GM23338 (cell line): ENCODE data around the gene SCGB3A2. TPM values are rescaled to one million over a fixed set of nuclear protein-coding genes. Genes with fewer than 3 reads are reported as not detected.
A peak's percentile ranks its signal among the peaks of the same experiment; 100 is the strongest.

Source experiments
- ATAC-seq: fragments of 200-7000 bp; cut with Tn5 transposase; 3 replicates; pipeline ENCODE4 v1.9.1; 2020
- DNase-seq: peaks from one replicate; pipeline ENCODE4 v3.0.0-alpha.2; 2015; ENCODE audit warnings: low spot score
- H2AFZ ChIP-seq: fragments of 200-600 bp; sonication (generic); 2 replicates; pipeline ENCODE4 v1.8.0; 2016; ENCODE audit warnings: antibody characterized with exemption, mild to moderate bottlenecking, moderate library complexity
- H3F3A ChIP-seq: fragments of 200-600 bp; sonication (generic); replicated peaks from 2 replicates; pipeline ENCODE4 v1.8.0; 2017; ENCODE audit warnings: antibody characterized with exemption, mixed run types, low read depth
- H3K27ac ChIP-seq: fragments of 200-600 bp; sonication (generic); 2 replicates; pipeline ENCODE4 v1.6.1; 2016; ENCODE audit warnings: low read depth
- H3K27me3 ChIP-seq: fragments of 200-600 bp; sonication (generic); 2 replicates; pipeline ENCODE4 v1.8.0; 2016; ENCODE audit warnings: mild to moderate bottlenecking, mixed run types, moderate library complexity; ENCODE audit not compliant: insufficient read depth
- H3K36me3 ChIP-seq: fragments of 200-600 bp; sonication (generic); 2 replicates; pipeline ENCODE4 v1.8.0; 2016; ENCODE audit warnings: mild to moderate bottlenecking; ENCODE audit not compliant: insufficient read depth
- H3K4me1 ChIP-seq: fragments of 200-600 bp; sonication (generic); 2 replicates; pipeline ENCODE4 v1.8.0; 2016; ENCODE audit warnings: mild to moderate bottlenecking, moderate library complexity; ENCODE audit not compliant: insufficient read depth
- H3K4me2 ChIP-seq: fragments of 200-600 bp; sonication (generic); 2 replicates; pipeline ENCODE4 v1.7.1; 2017; ENCODE audit warnings: mixed run types
- H3K4me3 ChIP-seq: fragments of 200-600 bp; sonication (generic); 2 replicates; pipeline ENCODE4 v1.6.1; 2016; ENCODE audit warnings: mixed run types
- H3K79me2 ChIP-seq: fragments of 200-600 bp; sonication (generic); replicated peaks from 2 replicates; pipeline ENCODE4 v1.8.0; 2017; ENCODE audit warnings: mild to moderate bottlenecking; ENCODE audit not compliant: insufficient read depth
- H3K9me2 ChIP-seq: fragments of 200-600 bp; sonication (generic); 2 replicates; pipeline ENCODE4 v1.8.0; 2017; ENCODE audit not compliant: insufficient read depth
- H4K20me1 ChIP-seq: fragments of 200-600 bp; sonication (generic); replicated peaks from 2 replicates; pipeline ENCODE4 v1.8.0; 2017; ENCODE audit warnings: mild to moderate bottlenecking; ENCODE audit not compliant: insufficient read depth
- H3K27ac Mint-ChIP-seq: 2 replicates; pipeline ENCODE4 v1.8.0; 2020; ENCODE audit warnings: inconsistent platforms, mild to moderate bottlenecking, moderate library complexity, mixed read lengths
- H3K27me3 Mint-ChIP-seq: 3 replicates; pipeline ENCODE4 v1.8.0; 2022; ENCODE audit warnings: low read depth, mild to moderate bottlenecking, moderate library complexity, mixed read lengths, inconsistent platforms; ENCODE audit not compliant: insufficient read depth, poor library complexity
- H3K36me3 Mint-ChIP-seq: 3 replicates; pipeline ENCODE4 v1.8.0; 2021; ENCODE audit warnings: low read depth, mild to moderate bottlenecking, inconsistent platforms, moderate library complexity, mixed read lengths
- H3K4me1 Mint-ChIP-seq: 3 replicates; pipeline ENCODE4 v1.8.0; 2020; ENCODE audit warnings: mild to moderate bottlenecking, inconsistent platforms, mixed read lengths
- H3K4me3 Mint-ChIP-seq: 3 replicates; pipeline ENCODE4 v1.8.0; 2021; ENCODE audit warnings: moderate library complexity, mild to moderate bottlenecking, inconsistent platforms, mixed read lengths
- H3K9me3 Mint-ChIP-seq: 3 replicates; pipeline ENCODE4 v1.8.0; 2020; ENCODE audit warnings: moderate library complexity, mild to moderate bottlenecking, inconsistent platforms, mixed read lengths
- CTCF ChIP-seq, 2 experiments: fragments of 200-600 bp in 1 of 2; sonication (generic) in 1 of 2; conservative IDR thresholded peaks; 2 replicates each; pipeline versions ENCODE4 v1.5.1 to v1.6.1; 2016 to 2017; ENCODE audit warnings: antibody characterized with exemption in 2 of 2, low read depth in 2 of 2, mild to moderate bottlenecking in 2 of 2, moderate library complexity in 1 of 2
- EZH2phosphoT487 ChIP-seq: fragments of 200-600 bp; sonication (generic); IDR thresholded peaks from one replicate; pipeline ENCODE4 v1.8.1; 2018; ENCODE audit warnings: antibody characterized with exemption; ENCODE audit not compliant: unreplicated experiment
- STAT1 ChIP-seq: IDR thresholded peaks from one replicate; pipeline ENCODE4 v1.6.1; 2016; ENCODE audit warnings: antibody characterized with exemption; ENCODE audit not compliant: unreplicated experiment
- polyA plus RNA-seq: library from polyadenylated mRNA; unstranded; fragments of >200 nt; fragmentation: Nextera tagmentation; extraction: Ambion mirVana; gene quantifications from 2 replicates; pipeline ENCODE4 v1.2.1, GENCODE V29; 2016
- total RNA-seq: library from RNA; depleted of rRNA; stranded (reverse); fragments of >200 nt; shearing (Covaris generic); gene quantifications from 2 replicates; pipeline ENCODE4 v1.2.3, GENCODE V29; 2014
- TF ChIP-seq, protein P1 (sequence below): IDR thresholded peaks from one replicate; pipeline ENCODE4 v1.6.1; 2018; ENCODE audit warnings: antibody characterized with exemption; ENCODE audit not compliant: unreplicated experiment
- TF ChIP-seq, protein P2 (sequence below): IDR thresholded peaks from 2 replicates; pipeline ENCODE4 v1.6.1; 2016; ENCODE audit warnings: antibody characterized with exemption
- TF ChIP-seq, protein P3 (sequence below): fragments of 250-450 bp; sonication (Bioruptor Pico); IDR thresholded peaks from 2 replicates; pipeline ENCODE4 v1.5.0; 2020; ENCODE audit warnings: mild to moderate bottlenecking, moderate library complexity

Gene SCGB3A2
- total and polyA plus RNA-seq, 2 experiments from 2014 or later = 36.1 to 256 TPM

- TF ChIP-seq, protein P1, sequence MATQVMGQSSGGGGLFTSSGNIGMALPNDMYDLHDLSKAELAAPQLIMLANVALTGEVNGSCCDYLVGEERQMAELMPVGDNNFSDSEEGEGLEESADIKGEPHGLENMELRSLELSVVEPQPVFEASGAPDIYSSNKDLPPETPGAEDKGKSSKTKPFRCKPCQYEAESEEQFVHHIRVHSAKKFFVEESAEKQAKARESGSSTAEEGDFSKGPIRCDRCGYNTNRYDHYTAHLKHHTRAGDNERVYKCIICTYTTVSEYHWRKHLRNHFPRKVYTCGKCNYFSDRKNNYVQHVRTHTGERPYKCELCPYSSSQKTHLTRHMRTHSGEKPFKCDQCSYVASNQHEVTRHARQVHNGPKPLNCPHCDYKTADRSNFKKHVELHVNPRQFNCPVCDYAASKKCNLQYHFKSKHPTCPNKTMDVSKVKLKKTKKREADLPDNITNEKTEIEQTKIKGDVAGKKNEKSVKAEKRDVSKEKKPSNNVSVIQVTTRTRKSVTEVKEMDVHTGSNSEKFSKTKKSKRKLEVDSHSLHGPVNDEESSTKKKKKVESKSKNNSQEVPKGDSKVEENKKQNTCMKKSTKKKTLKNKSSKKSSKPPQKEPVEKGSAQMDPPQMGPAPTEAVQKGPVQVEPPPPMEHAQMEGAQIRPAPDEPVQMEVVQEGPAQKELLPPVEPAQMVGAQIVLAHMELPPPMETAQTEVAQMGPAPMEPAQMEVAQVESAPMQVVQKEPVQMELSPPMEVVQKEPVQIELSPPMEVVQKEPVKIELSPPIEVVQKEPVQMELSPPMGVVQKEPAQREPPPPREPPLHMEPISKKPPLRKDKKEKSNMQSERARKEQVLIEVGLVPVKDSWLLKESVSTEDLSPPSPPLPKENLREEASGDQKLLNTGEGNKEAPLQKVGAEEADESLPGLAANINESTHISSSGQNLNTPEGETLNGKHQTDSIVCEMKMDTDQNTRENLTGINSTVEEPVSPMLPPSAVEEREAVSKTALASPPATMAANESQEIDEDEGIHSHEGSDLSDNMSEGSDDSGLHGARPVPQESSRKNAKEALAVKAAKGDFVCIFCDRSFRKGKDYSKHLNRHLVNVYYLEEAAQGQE = no peak
These were observed 2.0 kb downstream of the SCGB3A2 start (continued) for GRCh38 chr5:147880487-147880886.

DNA sequence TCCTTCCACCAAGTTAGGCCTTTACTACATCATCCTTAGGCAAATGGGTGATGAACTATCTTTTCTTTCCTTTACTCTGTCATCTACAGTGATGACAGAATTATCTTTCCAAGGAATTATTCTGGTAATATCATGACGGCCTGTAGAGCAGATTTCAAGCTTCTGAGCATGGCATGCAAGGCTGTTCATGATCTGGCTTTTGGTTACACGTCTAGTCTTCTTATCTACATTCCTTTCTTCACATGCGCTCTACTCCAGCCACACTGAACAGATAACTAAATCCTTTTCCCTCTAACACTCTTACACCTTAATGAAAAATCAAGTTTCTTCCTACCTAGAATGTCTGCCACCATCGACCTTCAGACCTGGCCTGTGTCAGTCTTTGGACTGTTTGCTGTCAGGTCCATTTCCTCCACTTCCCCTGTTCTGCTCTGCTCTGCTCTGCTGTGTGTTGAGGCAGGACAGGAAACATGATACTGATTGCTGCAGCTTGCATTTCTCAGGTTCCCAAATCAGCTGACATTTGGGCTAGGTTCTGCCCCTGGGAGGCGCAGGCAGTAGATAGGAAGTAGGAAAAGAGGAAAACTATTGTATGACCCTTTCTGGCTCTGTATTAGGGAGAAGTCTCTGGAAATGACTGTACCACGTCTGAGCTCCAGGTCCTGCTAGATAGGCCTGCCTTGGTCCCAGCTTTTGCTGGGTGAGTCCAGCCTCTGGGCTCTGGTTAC, 4.2 kb downstream of the SCGB3A2 start:
- H3K36me3 Mint-ChIP-seq = peaks cover 4% of the 10 kb centered on the region; the same call in 1 of the 3 replicates
- ATAC-seq = peak; percentile 71
- peak; percentile 40 for DNase-seq
- TF ChIP-seq, protein P1 = no peak
- TF ChIP-seq, protein P2, sequence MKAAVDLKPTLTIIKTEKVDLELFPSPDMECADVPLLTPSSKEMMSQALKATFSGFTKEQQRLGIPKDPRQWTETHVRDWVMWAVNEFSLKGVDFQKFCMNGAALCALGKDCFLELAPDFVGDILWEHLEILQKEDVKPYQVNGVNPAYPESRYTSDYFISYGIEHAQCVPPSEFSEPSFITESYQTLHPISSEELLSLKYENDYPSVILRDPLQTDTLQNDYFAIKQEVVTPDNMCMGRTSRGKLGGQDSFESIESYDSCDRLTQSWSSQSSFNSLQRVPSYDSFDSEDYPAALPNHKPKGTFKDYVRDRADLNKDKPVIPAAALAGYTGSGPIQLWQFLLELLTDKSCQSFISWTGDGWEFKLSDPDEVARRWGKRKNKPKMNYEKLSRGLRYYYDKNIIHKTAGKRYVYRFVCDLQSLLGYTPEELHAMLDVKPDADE = no peak
- TF ChIP-seq STAT1 (no peak), EZH2phosphoT487 (no peak), CTCF (conservative IDR thresholded peaks at IDR 0.05; ENCODE audit: low read depth in 2 of 2) (no peak)
- TF ChIP-seq, protein P3, sequence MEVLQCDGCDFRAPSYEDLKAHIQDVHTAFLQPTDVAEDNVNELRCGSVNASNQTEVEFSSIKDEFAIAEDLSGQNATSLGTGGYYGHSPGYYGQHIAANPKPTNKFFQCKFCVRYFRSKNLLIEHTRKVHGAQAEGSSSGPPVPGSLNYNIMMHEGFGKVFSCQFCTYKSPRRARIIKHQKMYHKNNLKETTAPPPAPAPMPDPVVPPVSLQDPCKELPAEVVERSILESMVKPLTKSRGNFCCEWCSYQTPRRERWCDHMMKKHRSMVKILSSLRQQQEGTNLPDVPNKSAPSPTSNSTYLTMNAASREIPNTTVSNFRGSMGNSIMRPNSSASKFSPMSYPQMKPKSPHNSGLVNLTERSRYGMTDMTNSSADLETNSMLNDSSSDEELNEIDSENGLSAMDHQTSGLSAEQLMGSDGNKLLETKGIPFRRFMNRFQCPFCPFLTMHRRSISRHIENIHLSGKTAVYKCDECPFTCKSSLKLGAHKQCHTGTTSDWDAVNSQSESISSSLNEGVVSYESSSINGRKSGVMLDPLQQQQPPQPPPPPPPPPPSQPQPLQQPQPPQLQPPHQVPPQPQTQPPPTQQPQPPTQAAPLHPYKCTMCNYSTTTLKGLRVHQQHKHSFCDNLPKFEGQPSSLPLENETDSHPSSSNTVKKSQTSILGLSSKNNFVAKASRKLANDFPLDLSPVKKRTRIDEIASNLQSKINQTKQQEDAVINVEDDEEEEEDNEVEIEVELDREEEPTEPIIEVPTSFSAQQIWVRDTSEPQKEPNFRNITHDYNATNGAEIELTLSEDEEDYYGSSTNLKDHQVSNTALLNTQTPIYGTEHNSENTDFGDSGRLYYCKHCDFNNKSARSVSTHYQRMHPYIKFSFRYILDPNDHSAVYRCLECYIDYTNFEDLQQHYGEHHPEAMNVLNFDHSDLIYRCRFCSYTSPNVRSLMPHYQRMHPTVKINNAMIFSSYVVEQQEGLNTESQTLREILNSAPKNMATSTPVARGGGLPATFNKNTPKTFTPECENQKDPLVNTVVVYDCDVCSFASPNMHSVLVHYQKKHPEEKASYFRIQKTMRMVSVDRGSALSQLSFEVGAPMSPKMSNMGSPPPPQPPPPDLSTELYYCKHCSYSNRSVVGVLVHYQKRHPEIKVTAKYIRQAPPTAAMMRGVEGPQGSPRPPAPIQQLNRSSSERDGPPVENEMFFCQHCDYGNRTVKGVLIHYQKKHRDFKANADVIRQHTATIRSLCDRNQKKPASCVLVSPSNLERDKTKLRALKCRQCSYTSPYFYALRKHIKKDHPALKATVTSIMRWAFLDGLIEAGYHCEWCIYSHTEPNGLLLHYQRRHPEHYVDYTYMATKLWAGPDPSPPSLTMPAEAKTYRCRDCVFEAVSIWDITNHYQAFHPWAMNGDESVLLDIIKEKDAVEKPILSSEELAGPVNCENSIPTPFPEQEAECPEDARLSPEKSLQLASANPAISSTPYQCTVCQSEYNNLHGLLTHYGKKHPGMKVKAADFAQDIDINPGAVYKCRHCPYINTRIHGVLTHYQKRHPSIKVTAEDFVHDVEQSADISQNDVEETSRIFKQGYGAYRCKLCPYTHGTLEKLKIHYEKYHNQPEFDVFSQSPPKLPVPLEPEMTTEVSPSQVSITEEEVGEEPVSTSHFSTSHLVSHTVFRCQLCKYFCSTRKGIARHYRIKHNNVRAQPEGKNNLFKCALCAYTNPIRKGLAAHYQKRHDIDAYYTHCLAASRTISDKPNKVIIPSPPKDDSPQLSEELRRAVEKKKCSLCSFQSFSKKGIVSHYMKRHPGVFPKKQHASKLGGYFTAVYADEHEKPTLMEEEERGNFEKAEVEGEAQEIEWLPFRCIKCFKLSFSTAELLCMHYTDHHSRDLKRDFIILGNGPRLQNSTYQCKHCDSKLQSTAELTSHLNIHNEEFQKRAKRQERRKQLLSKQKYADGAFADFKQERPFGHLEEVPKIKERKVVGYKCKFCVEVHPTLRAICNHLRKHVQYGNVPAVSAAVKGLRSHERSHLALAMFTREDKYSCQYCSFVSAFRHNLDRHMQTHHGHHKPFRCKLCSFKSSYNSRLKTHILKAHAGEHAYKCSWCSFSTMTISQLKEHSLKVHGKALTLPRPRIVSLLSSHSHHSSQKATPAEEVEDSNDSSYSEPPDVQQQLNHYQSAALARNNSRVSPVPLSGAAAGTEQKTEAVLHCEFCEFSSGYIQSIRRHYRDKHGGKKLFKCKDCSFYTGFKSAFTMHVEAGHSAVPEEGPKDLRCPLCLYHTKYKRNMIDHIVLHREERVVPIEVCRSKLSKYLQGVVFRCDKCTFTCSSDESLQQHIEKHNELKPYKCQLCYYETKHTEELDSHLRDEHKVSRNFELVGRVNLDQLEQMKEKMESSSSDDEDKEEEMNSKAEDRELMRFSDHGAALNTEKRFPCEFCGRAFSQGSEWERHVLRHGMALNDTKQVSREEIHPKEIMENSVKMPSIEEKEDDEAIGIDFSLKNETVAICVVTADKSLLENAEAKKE (CRISPR knock-in tag) = no peak

More for the DNA sequence above, 4.2 kb downstream of the SCGB3A2 start:
- no peaks in the 10 kb centered on the region for H4K20me1 ChIP-seq
- H3K4me1 ChIP-seq = peaks cover 31% of the 10 kb centered on the region
- H3K4me2 ChIP-seq = no peak overlapping the region
- 0 out of 2 replicates have a peak, but pooled peaks cover 6% of the 10 kb centered on the region for H3K36me3 ChIP-seq
- no peaks in the 10 kb centered on the region for H3K9me3 Mint-ChIP-seq
- H3K4me1 Mint-ChIP-seq = peaks cover 30% of the 10 kb centered on the region
- no peak overlapping the region for H2AFZ ChIP-seq
- H3K4me3 ChIP-seq = no peak overlapping the region
- H3K4me3 Mint-ChIP-seq = no peak overlapping the region
- peaks cover 1% of the 10 kb centered on the region for H3K27me3 Mint-ChIP-seq
- no peak overlapping the region for H3K27ac Mint-ChIP-seq
- no peaks in the 10 kb centered on the region for H3F3A ChIP-seq
- H3K79me2 ChIP-seq = peaks cover 28% of the 10 kb centered on the region
- no peaks in the 10 kb centered on the region for H3K9me2 ChIP-seq
- H3K27me3 ChIP-seq = no peaks in the 10 kb centered on the region
- H3K27ac ChIP-seq = 0 out of 2 replicates have a peak overlapping the region, but pooled peaks have one; percentile 3
